ENCODE data around the gene LTBP3.
A peak's percentile ranks its signal among the peaks of the same experiment; 100 is the strongest.

Gene LTBP3

DNA sequence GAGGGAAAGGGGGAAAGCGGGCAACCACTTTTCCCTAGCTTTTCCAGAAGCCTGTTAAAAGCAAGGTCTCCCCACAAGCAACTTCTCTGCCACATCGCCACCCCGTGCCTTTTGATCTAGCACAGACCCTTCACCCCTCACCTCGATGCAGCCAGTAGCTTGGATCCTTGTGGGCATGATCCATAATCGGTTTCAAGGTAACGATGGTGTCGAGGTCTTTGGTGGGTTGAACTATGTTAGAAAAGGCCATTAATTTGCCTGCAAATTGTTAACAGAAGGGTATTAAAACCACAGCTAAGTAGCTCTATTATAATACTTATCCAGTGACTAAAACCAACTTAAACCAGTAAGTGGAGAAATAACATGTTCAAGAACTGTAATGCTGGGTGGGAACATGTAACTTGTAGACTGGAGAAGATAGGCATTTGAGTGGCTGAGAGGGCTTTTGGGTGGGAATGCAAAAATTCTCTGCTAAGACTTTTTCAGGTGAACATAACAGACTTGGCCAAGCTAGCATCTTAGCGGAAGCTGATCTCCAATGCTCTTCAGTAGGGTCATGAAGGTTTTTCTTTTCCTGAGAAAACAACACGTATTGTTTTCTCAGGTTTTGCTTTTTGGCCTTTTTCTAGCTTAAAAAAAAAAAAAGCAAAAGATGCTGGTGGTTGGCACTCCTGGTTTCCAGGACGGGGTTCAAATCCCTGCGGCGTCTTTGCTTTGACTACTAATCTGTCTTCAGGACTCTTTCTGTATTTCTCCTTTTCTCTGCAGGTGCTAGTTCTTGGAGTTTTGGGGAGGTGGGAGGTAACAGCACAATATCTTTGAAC, 52.5 kb downstream of the LTBP3 start:
- peak in 1 of 2 donors; percentile 48 for DNase-seq

DNA sequence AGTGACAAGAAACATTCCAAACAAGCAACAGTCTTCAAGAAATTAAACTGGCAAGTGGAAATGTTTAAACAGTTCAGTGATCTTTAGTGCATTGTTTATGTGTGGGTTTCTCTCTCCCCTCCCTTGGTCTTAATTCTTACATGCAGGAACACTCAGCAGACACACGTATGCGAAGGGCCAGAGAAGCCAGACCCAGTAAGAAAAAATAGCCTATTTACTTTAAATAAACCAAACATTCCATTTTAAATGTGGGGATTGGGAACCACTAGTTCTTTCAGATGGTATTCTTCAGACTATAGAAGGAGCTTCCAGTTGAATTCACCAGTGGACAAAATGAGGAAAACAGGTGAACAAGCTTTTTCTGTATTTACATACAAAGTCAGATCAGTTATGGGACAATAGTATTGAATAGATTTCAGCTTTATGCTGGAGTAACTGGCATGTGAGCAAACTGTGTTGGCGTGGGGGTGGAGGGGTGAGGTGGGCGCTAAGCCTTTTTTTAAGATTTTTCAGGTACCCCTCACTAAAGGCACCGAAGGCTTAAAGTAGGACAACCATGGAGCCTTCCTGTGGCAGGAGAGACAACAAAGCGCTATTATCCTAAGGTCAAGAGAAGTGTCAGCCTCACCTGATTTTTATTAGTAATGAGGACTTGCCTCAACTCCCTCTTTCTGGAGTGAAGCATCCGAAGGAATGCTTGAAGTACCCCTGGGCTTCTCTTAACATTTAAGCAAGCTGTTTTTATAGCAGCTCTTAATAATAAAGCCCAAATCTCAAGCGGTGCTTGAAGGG, 53.3 kb downstream of the LTBP3 start:
- peak in 1 of 2 donors; percentile 43 for DNase-seq

DNA sequence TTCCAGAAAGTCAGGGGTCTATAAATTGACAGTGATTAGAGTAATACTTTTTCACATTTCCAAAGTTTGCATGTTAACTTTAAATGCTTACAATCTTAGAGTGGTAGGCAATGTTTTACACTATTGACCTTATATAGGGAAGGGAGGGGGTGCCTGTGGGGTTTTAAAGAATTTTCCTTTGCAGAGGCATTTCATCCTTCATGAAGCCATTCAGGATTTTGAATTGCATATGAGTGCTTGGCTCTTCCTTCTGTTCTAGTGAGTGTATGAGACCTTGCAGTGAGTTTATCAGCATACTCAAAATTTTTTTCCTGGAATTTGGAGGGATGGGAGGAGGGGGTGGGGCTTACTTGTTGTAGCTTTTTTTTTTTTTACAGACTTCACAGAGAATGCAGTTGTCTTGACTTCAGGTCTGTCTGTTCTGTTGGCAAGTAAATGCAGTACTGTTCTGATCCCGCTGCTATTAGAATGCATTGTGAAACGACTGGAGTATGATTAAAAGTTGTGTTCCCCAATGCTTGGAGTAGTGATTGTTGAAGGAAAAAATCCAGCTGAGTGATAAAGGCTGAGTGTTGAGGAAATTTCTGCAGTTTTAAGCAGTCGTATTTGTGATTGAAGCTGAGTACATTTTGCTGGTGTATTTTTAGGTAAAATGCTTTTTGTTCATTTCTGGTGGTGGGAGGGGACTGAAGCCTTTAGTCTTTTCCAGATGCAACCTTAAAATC, 54.0 kb downstream of the LTBP3 start:
- peak in 1 of 2 donors; percentile 45 for DNase-seq

DNA sequence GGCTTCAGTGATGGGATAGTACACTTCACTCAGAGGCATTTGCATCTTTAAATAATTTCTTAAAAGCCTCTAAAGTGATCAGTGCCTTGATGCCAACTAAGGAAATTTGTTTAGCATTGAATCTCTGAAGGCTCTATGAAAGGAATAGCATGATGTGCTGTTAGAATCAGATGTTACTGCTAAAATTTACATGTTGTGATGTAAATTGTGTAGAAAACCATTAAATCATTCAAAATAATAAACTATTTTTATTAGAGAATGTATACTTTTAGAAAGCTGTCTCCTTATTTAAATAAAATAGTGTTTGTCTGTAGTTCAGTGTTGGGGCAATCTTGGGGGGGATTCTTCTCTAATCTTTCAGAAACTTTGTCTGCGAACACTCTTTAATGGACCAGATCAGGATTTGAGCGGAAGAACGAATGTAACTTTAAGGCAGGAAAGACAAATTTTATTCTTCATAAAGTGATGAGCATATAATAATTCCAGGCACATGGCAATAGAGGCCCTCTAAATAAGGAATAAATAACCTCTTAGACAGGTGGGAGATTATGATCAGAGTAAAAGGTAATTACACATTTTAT, 54.7 kb downstream of the LTBP3 start:
- peak in 1 of 2 donors; percentile 36 for DNase-seq

DNA sequence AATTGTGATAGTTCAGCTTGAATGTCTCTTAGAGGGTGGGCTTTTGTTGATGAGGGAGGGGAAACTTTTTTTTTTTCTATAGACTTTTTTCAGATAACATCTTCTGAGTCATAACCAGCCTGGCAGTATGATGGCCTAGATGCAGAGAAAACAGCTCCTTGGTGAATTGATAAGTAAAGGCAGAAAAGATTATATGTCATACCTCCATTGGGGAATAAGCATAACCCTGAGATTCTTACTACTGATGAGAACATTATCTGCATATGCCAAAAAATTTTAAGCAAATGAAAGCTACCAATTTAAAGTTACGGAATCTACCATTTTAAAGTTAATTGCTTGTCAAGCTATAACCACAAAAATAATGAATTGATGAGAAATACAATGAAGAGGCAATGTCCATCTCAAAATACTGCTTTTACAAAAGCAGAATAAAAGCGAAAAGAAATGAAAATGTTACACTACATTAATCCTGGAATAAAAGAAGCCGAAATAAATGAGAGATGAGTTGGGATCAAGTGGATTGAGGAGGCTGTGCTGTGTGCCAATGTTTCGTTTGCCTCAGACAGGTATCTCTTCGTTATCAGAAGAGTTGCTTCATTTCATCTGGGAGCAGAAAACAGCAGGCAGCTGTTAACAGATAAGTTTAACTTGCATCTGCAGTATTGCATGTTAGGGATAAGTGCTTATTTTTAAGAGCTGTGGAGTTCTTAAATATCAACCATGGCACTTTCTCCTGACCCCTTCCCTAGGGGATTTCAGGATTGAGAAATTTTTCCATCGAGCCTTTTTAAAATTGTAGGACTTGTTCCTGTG, 55.4 kb downstream of the LTBP3 start:
- DNase-seq: peak in 1 of 2 donors; percentile 59

DNA sequence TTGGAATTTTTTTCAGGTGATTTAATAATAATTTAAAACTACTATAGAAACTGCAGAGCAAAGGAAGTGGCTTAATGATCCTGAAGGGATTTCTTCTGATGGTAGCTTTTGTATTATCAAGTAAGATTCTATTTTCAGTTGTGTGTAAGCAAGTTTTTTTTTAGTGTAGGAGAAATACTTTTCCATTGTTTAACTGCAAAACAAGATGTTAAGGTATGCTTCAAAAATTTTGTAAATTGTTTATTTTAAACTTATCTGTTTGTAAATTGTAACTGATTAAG, 55.9 kb downstream of the LTBP3 start:
- no peak for DNase-seq

DNA sequence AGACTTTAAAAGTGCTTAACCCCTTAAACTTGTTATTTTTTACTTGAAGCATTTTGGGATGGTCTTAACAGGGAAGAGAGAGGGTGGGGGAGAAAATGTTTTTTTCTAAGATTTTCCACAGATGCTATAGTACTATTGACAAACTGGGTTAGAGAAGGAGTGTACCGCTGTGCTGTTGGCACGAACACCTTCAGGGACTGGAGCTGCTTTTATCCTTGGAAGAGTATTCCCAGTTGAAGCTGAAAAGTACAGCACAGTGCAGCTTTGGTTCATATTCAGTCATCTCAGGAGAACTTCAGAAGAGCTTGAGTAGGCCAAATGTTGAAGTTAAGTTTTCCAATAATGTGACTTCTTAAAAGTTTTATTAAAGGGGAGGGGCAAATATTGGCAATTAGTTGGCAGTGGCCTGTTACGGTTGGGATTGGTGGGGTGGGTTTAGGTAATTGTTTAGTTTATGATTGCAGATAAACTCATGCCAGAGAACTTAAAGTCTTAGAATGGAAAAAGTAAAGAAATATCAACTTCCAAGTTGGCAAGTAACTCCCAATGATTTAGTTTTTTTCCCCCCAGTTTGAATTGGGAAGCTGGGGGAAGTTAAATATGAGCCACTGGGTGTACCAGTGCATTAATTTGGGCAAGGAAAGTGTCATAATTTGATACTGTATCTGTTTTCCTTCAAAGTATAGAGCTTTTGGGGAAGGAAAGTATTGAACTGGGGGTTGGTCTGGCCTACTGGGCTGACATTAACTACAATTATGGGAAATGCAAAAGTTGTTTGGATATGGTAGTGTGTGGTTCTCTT, 56.5 kb downstream of the LTBP3 start:
- peak in 1 of 2 donors; percentile 44 for DNase-seq

DNA sequence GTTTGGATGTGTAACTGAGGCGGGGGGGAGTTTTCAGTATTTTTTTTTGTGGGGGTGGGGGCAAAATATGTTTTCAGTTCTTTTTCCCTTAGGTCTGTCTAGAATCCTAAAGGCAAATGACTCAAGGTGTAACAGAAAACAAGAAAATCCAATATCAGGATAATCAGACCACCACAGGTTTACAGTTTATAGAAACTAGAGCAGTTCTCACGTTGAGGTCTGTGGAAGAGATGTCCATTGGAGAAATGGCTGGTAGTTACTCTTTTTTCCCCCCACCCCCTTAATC, 57.0 kb downstream of the LTBP3 start:
- DNase-seq: no peak

DNA sequence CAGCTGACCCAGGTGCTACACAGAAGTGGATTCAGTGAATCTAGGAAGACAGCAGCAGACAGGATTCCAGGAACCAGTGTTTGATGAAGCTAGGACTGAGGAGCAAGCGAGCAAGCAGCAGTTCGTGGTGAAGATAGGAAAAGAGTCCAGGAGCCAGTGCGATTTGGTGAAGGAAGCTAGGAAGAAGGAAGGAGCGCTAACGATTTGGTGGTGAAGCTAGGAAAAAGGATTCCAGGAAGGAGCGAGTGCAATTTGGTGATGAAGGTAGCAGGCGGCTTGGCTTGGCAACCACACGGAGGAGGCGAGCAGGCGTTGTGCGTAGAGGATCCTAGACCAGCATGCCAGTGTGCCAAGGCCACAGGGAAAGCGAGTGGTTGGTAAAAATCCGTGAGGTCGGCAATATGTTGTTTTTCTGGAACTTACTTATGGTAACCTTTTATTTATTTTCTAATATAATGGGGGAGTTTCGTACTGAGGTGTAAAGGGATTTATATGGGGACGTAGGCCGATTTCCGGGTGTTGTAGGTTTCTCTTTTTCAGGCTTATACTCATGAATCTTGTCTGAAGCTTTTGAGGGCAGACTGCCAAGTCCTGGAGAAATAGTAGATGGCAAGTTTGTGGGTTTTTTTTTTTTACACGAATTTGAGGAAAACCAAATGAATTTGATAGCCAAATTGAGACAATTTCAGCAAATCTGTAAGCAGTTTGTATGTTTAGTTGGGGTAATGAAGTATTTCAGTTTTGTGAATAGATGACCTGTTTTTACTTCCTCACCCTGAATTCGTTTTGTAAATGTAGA, 57.6 kb downstream of the LTBP3 start:
- peak; percentile 51 to 60 for DNase-seq

DNA sequence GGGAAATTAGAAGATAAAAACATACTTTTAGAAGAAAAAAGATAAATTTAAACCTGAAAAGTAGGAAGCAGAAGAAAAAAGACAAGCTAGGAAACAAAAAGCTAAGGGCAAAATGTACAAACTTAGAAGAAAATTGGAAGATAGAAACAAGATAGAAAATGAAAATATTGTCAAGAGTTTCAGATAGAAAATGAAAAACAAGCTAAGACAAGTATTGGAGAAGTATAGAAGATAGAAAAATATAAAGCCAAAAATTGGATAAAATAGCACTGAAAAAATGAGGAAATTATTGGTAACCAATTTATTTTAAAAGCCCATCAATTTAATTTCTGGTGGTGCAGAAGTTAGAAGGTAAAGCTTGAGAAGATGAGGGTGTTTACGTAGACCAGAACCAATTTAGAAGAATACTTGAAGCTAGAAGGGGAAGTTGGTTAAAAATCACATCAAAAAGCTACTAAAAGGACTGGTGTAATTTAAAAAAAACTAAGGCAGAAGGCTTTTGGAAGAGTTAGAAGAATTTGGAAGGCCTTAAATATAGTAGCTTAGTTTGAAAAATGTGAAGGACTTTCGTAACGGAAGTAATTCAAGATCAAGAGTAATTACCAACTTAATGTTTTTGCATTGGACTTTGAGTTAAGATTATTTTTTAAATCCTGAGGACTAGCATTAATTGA, 58.3 kb downstream of the LTBP3 start:
- peak in 1 of 2 donors; percentile 49 for DNase-seq

DNA sequence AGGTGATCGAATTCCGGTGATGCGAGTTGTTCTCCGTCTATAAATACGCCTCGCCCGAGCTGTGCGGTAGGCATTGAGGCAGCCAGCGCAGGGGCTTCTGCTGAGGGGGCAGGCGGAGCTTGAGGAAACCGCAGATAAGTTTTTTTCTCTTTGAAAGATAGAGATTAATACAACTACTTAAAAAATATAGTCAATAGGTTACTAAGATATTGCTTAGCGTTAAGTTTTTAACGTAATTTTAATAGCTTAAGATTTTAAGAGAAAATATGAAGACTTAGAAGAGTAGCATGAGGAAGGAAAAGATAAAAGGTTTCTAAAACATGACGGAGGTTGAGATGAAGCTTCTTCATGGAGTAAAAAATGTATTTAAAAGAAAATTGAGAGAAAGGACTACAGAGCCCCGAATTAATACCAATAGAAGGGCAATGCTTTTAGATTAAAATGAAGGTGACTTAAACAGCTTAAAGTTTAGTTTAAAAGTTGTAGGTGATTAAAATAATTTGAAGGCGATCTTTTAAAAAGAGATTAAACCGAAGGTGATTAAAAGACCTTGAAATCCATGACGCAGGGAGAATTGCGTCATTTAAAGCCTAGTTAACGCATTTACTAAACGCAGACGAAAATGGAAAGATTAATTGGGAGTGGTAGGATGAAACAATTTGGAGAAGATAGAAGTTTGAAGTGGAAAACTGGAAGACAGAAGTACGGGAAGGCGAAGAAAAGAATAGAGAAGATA, 59.0 kb downstream of the LTBP3 start, which contains the start of gene MALAT1:
MALAT1 (plus strand) TSS at position 69 of the 736 bp plus-strand sequence.
- DNase-seq: peak; percentile 95 to 97

DNA sequence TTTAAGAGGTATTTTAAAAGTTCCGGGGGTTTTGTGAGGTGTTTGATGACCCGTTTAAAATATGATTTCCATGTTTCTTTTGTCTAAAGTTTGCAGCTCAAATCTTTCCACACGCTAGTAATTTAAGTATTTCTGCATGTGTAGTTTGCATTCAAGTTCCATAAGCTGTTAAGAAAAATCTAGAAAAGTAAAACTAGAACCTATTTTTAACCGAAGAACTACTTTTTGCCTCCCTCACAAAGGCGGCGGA, 59.5 kb downstream of the LTBP3 start:
- no peak for DNase-seq

DNA sequence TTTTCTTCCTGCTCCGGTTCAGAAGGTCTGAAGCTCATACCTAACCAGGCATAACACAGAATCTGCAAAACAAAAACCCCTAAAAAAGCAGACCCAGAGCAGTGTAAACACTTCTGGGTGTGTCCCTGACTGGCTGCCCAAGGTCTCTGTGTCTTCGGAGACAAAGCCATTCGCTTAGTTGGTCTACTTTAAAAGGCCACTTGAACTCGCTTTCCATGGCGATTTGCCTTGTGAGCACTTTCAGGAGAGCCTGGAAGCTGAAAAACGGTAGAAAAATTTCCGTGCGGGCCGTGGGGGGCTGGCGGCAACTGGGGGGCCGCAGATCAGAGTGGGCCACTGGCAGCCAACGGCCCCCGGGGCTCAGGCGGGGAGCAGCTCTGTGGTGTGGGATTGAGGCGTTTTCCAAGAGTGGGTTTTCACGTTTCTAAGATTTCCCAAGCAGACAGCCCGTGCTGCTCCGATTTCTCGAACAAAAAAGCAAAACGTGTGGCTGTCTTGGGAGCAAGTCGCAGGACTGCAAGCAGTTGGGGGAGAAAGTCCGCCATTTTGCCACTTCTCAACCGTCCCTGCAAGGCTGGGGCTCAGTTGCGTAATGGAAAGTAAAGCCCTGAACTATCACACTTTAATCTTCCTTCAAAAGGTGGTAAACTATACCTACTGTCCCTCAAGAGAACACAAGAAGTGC, 60.0 kb downstream of the LTBP3 start:
- peak; percentile 81 for DNase-seq

DNA sequence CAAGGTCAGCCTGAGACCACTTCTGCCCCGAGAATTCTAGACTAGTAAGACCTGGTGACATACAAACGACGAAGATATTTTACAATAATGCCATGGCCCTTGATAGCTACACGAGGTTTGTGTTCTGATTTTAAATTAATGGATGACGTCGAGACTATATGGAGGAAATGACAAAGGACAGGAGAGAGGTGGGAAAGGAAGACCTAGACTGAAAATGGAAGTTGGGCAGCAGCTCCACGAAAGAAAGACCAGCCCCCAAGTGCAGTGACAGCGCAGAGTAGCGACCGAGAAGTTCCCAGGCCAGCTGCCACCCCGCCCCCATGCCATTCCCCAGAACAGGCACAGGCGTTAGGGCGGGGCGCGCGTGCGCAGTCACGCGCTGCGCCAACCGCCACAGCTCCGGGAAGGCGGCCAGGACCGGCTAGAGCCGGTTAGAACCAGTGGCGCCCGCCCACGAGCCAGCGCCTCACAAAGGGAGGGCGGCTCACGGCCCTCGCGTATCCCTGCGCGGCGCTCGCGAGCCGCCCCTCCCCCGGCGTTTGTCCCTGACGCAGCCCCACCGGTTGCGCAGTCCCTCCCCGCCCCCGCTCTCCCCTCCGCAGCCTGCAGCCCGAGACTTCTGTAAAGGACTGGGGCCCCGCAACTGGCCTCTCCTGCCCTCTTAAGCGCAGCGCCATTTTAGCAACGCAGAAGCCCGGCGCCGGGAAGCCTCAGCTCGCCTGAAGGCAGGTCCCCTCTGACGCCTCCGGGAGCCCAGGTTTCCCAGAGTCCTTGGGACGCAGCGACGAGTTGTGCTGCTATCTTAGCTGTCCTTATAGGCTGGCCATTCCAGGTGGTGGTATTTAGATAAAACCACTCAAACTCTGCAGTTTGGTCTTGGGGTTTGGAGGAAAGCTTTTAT, 60.8 kb downstream of the LTBP3 start:
- peak; percentile 98 to 99 for DNase-seq

DNA sequence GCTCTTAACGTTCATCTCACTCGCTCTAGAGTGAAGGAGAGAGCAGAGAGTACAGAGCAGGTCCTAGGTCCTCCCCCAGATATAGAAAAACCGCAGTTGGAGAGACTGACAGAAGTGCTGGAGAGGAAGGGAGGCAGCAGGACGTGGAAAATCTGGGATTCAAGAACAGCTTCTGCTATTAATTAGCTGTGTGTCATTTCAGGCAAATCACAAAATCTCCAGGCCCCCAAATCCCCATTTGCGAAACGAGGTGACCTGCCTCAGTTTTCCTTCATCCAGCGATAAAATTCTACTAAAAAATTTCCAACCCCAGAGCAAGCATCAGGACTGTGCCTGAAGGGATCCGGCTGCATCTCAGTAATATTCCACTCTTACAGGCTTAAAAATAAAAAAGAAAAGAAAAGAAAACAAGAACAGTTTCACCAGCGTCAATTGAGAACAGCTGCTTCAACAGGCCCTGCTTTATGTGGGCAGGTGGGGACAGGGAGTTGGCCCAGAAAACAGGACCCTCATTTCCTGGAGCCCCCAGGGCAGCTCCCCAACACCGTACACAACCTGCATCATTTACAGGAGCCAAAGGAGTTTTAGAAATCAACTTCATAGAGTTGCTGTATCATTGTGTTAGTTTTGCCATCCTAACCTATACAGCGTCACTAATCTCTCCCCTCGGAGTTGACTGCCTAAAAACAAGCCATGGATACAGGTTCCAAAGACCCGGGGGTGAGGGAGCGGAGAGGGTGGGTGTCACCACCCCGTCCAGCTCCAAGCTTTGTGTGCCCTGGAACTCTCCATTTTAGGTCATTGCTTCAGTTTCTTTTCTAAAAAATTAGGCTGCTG, 61.6 kb downstream of the LTBP3 start:
- peak in 1 of 2 donors; percentile 37 for DNase-seq

DNA sequence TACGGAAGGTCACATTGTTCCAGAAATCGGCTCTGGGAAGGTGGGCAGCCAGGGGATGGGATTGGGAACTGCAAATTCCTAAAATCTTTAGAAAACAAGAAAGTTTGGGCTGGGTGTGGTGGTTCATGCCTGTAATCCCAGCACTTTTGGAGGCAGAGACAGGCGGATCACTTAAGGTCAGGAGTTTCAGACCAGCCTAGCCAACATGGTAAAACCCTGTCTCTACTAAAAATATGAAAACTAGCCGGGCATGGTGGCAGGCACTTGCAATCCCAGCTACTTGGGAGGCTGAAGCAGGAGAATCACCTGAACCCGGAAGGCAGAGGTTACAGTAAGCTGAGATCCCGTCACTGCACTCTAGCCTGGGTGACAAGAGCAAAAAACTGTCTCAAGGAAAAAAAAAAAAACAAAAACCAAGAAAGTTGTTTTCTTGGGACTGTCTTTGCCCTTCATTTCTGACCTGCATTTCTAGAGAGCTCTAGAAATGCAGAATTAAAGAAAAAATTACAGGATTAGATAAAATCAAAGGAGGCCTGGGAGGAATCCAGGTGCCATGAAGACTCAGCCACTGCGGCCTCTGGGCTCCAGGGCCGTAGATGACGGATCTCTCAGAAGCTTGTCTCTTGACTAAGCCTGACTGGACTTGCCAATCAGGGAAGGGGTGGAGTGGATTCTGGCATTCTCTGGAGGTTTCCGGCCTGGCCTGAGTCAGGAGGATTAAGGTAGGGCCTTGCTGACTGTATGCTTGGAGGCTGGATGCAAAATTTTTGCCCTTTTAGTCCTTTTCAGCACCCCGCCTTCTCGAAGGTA, 64.6 kb downstream of the LTBP3 start:
- no peak for DNase-seq
